GM21390 (cell line): Measurements from ENCODE around the gene CLEC2L.

ENCODE experiments used
- ATAC-seq: cut with Tn5 transposase; IDR thresholded peaks from one replicate; pipeline ENCODE4 v1.9.1; 2021; ENCODE audit not compliant: unreplicated experiment

Gene CLEC2L

GRCh38 chr7:139573871-139574270 is 50.4 kb downstream of the CLEC2L start:
- no peak for ATAC-seq

DNA sequence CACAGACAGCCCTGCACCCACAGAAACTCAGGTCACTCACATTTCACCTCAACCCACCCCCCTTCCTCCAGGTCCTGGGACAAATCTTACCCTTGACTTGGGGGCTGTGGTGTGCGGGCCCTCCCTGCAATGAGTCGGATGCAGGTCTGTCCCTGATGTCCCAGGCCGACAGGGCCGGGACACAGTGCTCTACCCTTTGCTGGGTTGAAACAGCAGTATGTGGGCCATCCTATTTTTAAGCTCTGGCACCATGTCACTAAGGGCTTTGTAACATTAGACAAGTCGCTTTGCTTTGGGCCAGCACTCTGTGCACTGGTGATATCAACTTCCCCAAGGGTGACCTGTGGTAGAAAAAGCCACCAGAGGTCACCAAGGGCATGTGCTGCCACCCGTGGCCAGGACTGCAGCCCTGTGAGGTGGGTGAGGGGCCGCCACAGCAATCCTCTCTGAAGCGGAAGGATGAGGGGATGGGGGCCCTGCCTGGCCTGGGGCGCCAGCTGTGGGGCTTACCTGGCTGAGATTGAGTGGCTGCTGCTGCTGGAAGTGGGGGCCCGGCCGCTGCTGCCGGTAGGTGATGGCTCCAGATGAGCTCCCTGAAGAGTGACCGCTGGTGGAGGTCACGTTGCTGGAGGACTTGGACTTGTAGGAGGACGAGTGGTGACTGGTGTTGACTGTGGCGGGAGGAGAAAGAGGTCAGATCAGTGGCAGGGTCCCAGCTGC is 51.3 kb downstream of the CLEC2L start:
- no peak for ATAC-seq

DNA sequence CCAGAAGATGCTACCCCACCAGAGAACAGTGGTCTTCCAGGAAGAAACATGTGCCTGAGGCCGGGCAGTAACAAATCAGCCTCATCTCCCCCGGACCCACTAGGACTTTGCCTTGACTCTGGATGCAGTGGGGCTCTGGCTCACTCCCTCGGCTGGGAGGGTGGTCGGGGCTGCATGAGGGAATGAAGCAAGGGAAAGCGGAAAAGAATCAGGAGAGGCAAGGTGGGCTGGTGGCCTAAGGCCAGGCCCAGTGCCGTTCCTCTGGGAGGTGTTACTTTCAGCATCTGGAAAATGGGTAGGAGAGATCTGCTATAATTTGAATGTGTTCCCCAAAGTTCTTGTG is 51.8 kb downstream of the CLEC2L start:
- no peak for ATAC-seq

- ATAC-seq, result no peak
These were observed 52.9 kb downstream of the CLEC2L start for GRCh38 chr7:139576179-139576973.

DNA sequence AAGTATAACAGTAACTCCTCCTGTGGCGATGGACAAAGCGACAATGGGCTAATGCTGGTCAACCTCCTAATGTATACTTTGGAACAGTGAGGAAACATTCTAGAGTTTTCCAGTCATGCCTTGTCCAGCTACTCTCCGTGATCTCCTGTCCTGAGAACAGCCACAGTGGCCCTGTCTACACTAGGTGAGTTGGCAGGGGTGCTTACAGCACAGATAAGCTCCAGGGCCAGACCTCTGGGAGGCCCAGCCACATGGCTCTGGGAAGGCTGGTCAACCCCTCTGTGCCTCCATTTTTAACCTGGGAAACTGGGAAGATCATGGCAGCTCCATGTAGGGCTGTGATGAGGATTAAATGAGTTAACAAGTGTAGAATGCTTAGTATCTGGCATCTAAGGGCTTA is 57.0 kb downstream of the CLEC2L start:
- no peak for ATAC-seq

- ATAC-seq, result no peak
These were observed 58.7 kb downstream of the CLEC2L start for GRCh38 chr7:139582130-139582650.

GRCh38 chr7:139582671-139583155 is 59.2 kb downstream of the CLEC2L start:
- no peak for ATAC-seq

DNA sequence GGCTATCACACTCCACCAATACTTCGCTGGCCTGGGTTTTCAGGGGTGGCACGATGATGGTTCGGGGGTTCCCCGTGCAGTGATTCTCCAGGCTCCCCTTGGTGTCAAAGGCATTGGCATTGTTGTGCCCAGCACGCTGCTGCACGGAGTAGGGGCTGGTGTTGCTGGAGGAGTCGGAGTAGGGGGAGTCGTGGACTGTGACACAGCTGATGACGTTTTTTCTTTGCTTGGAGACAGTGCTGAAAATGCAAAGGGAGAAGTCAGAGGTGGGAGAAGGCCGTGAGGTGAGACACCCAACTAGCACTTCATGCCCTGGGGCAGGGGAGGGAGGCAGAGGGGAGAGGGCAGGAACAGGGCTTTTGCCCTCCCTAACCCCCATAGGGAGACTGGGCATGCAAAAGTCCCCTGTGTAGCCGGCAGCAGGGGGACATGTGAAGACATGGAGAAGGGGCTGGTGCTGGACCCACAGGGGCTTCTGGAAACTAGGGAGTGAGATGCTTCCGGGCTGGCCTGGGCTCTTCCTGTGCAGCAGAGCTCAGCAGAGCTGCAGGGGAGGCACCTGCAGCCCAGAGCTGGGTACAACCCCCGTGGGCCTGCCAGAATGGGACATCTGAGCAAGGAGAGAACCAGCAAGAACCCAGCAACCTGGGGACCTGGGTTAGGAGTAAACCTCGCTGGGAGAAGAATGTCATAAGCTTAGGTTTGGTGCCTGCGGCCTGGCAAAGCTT is 60.5 kb downstream of the CLEC2L start:
- ATAC-seq, result no peak

- no peak for ATAC-seq
These were observed 61.6 kb downstream of the CLEC2L start for GRCh38 chr7:139585042-139585441.

- ATAC-seq, result no peak
These were observed 62.8 kb downstream of the CLEC2L start for GRCh38 chr7:139586286-139586685.

- ATAC-seq, result no peak
These were observed 64.0 kb downstream of the CLEC2L start for GRCh38 chr7:139587535-139587934.

GRCh38 chr7:139588632-139589031 is 65.1 kb downstream of the CLEC2L start:
- no peak for ATAC-seq

GRCh38 chr7:139589474-139589873 is 66.0 kb downstream of the CLEC2L start:
- no peak for ATAC-seq

GRCh38 chr7:139591550-139592195 is 68.2 kb downstream of the CLEC2L start:
- no peak for ATAC-seq

GRCh38 chr7:139592801-139593461 is 69.4 kb downstream of the CLEC2L start:
- no peak for ATAC-seq

DNA sequence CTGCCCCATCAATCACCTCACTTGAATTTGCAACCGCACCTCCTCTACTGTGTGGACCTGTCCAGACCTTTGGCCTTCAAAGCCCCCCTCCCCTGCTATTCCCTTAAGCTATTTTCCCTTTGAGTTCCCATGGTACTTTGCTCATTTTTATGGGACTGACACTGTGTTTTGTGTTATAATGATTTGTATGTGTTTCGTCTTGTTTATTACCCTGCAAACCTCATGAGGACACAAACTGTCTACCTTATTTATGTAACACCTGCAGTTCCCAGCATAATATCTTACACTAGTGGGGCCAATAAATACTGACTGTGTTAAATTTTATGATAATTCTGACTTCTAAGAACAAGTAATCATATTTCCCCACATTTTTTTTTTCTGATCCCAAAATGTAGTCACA is 70.6 kb downstream of the CLEC2L start:
- no peak for ATAC-seq
